ENCODE results near the gene ZBTB46. TPM values are rescaled to one million over a fixed set of nuclear protein-coding genes. Genes with fewer than 3 reads are reported as not detected.
"Not testable (repeated sequence)": the region's sequence is repeated elsewhere in the genome, so short reads cannot be mapped to it uniquely, and the experiment has no call there.

ZBTB46 gene
- total RNA-seq, 1 donor from 2014 or later, result 3.5 TPM

GRCh38 chr20:63735859-63736718, 95.0 kb downstream of the ZBTB46 start, which contains the start of gene LIME1:
Gene LIME1 (plus strand): TSS chr20:63736664. CDS start chr20:63737550, 886 bp downstream.
- DNase-seq (ENCODE audit: low read depth), result no peak

- no peak for DNase-seq (ENCODE audit: low read depth)
Observed at GRCh38 chr20:63734946-63735858, 95.9 kb downstream of the ZBTB46 start.

GRCh38 chr20:63734111-63734945, 96.7 kb downstream of the ZBTB46 start:
- DNase-seq (ENCODE audit: low read depth), result no peak

GRCh38 chr20:63733579-63734081, 97.4 kb downstream of the ZBTB46 start:
- DNase-seq (ENCODE audit: low read depth), result no peak

- no peak for DNase-seq (ENCODE audit: low read depth)
Observed at GRCh38 chr20:63733117-63733516, 97.9 kb downstream of the ZBTB46 start.

- no peak for DNase-seq (ENCODE audit: low read depth)
Observed at GRCh38 chr20:63732118-63733095, 98.7 kb downstream of the ZBTB46 start.

- no peak for DNase-seq (ENCODE audit: low read depth)
Observed at GRCh38 chr20:63731410-63731809, 99.7 kb downstream of the ZBTB46 start.

GRCh38 chr20:63730189-63730733, 100.8 kb downstream of the ZBTB46 start:
- DNase-seq (ENCODE audit: low read depth), result not testable (repeated sequence)

GRCh38 chr20:63722967-63723622, 108.0 kb downstream of the ZBTB46 start:
- not testable (repeated sequence) for DNase-seq (ENCODE audit: low read depth)

- DNase-seq (ENCODE audit: low read depth), result no peak
Observed at GRCh38 chr20:63718996-63719395, 112.1 kb downstream of the ZBTB46 start.

GRCh38 chr20:63714858-63715257, 116.2 kb downstream of the ZBTB46 start:
- no peak for DNase-seq (ENCODE audit: low read depth)

GRCh38 chr20:63712191-63712590, 118.9 kb downstream of the ZBTB46 start:
- no peak for DNase-seq (ENCODE audit: low read depth)

GRCh38 chr20:63711085-63711645, 119.9 kb downstream of the ZBTB46 start:
- no peak for DNase-seq (ENCODE audit: low read depth)

GRCh38 chr20:63709149-63709527, 121.9 kb downstream of the ZBTB46 start:
- no peak for DNase-seq (ENCODE audit: low read depth)

- DNase-seq (ENCODE audit: low read depth), result no peak
Observed at GRCh38 chr20:63708301-63709148, 122.5 kb downstream of the ZBTB46 start.

- DNase-seq (ENCODE audit: low read depth), result peak; percentile 32
Observed at GRCh38 chr20:63707558-63708300, 123.3 kb downstream of the ZBTB46 start, which contains the start of the genes ARFRP1 and ZGPAT. Gene ARFRP1 (minus strand): TSS chr20:63707976. CDS start chr20:63707091, 885 bp downstream. Gene ZGPAT (plus strand): TSS chr20:63708039. CDS start chr20:63708581, 542 bp downstream.

Measured in renal cortical epithelial cell (primary cell).